Measurements from ENCODE around the gene IL12RB2.

GRCh38 chr1:67308136-67308535 lies 463 bp downstream of the IL12RB2 start:
- TF ChIP-seq CTCF (conservative IDR thresholded peaks at IDR 0.05 in 1 of 2, IDR thresholded peaks at IDR 0.05 in 1 of 2; ENCODE audit: low read depth in 1 of 2, low read length in 2 of 2), result no peak
- no peak for TF ChIP-seq EZH2 (IDR thresholded peaks at IDR 0.05; ENCODE audit: low read length, missing control alignments)
